WTC11 (cell line): Measurements from ENCODE around the gene ING2.

Experiments used
- ARID4B ChIP-seq: sonication (generic); formaldehyde crosslinking; IDR thresholded peaks from 2 replicates; pipeline ENCODE4 v1.8.0; 2023; ENCODE audit warnings: missing genetic modification reagents, mild to moderate bottlenecking, borderline replicate concordance
- CTCF ChIP-seq: fragments of 200-600 bp; IDR thresholded peaks from 2 replicates; pipeline ENCODE4 v1.8.0; 2022; ENCODE audit warnings: antibody characterized with exemption
- GRHL2 ChIP-seq: fragments of 250-450 bp; sonication (Bioruptor Pico); IDR thresholded peaks from 2 replicates; pipeline ENCODE4 v1.8.0; 2022; ENCODE audit warnings: mild to moderate bottlenecking, moderate library complexity; ENCODE audit not compliant: insufficient replicate concordance, severe bottlenecking

- no peak for TF ChIP-seq GRHL2
- no peak for TF ChIP-seq CTCF
- no peak for TF ChIP-seq ARID4B (CRISPR knock-in tag)
Observed at GRCh38 chr4:183541010-183541751, 36.3 kb downstream of the ING2 start.
